ENCODE measurements around the gene PRM2. TPM values are rescaled to one million over a fixed set of nuclear protein-coding genes. Genes with fewer than 3 reads are reported as not detected.

Gene PRM2
- polyA plus RNA-seq, 1 of the 3 experiments (the other 2 are of a cell fraction): not detected

DNA sequence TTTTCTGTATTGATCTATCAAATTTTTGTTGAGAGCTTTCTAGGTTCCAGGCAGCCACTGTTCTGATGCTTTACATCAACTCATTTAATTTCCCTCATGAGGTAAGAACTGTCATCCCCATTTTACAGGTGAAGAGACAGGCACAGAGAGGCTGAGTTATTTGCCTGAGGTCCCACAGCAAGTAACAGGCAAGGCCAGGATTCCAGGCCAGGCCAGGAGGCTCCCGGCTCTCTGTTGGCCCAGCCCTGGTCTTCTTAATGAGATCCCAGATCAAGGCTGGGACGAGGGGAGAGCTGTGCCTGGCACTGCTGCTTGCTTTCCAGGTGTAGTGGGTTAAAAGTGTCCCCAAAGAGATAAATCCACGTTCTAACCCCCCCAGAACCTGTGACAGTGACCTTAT lies 46.5 kb upstream of the PRM2 start:
- 69% methylated on average over 3 of the region's 3 CpGs for WGBS (ENCODE audit: low lambda C conversion rate)

GRCh38 chr16:11321662-11322061 lies 45.4 kb upstream of the PRM2 start:
- POLR2A ChIA-PET: no interaction called here
- 53% methylated on average over 5 of the region's 5 CpGs for WGBS (ENCODE audit: low lambda C conversion rate)
- peaks cover 0 to 3% of the 10 kb centered on the region in 2 experiments; a peak in 1 of 4 replicates for H3K4me1 ChIP-seq (ENCODE audit: control insufficient read depth in 1 of 2, insufficient read depth in 2 of 2, low read depth in 1 of 2, low read length in 1 of 2)
- peaks cover 4% of the 10 kb centered on the region for H3F3A ChIP-seq (replicated peaks; ENCODE audit: insufficient read depth)
- H3K9me2 ChIP-seq: no peaks in the 10 kb centered on the region
- H3K4me2 ChIP-seq: no peak overlapping the region
- H3K27me3 ChIP-seq (ENCODE audit: insufficient read depth): no peaks in the 10 kb centered on the region
- no peak for TF ChIP-seq NRF1 (IDR thresholded peaks at IDR 0.05; ENCODE audit: low read depth, low read length)
- TF ChIP-seq MEF2A (IDR thresholded peaks at IDR 0.05; ENCODE audit: borderline replicate concordance, low read depth): no peak
- no peak for TF ChIP-seq ELF1 (IDR thresholded peaks at IDR 0.05)
- no peak for TF ChIP-seq REST (IDR thresholded peaks at IDR 0.05; ENCODE audit: low read depth, low read length)
- no peak for TF ChIP-seq FOXJ3 (CRISPR knock-in tag; IDR thresholded peaks at IDR 0.05)
- TF ChIP-seq NFIC (IDR thresholded peaks at IDR 0.05; ENCODE audit: borderline replicate concordance): no peak
- no peak for TF ChIP-seq TAF1 (IDR thresholded peaks at IDR 0.05; ENCODE audit: borderline replicate concordance, low read depth, low read length)
- no peak for TF ChIP-seq RAD21 (IDR thresholded peaks at IDR 0.05; ENCODE audit: low read length)
- TF ChIP-seq ZBTB33 (IDR thresholded peaks at IDR 0.05; ENCODE audit: borderline replicate concordance, low read depth): no peak
- no peak for TF ChIP-seq FOSL2 (IDR thresholded peaks at IDR 0.05; ENCODE audit: borderline replicate concordance, low read depth)
- TF ChIP-seq TCF12 (IDR thresholded peaks at IDR 0.05): no peak
- no peak for TF ChIP-seq SMC3 (IDR thresholded peaks at IDR 0.05; ENCODE audit: low read depth, low read length)
- TF ChIP-seq RXRA (IDR thresholded peaks at IDR 0.05; ENCODE audit: borderline replicate concordance, low read depth): no peak
- no peaks in the 10 kb centered on the region for H3K79me2 ChIP-seq (ENCODE audit: insufficient read depth)
- no peak overlapping the region for H3K27ac ChIP-seq (ENCODE audit: low read depth in 2 of 2, low read length in 1 of 2)
- H4K20me1 ChIP-seq (ENCODE audit: insufficient read depth): no peaks in the 10 kb centered on the region
- no peak overlapping the region for H3K4me3 ChIP-seq (ENCODE audit: low read depth in 2 of 2, low read length in 1 of 2)
- no peak overlapping the region for H2AFZ ChIP-seq (ENCODE audit: low read depth)
- H3K9me3 ChIP-seq: no peaks in the 10 kb centered on the region
- DNase-seq: no peak
- CTCF ChIA-PET: no interaction called here
- no peak overlapping the region for H3K9ac ChIP-seq
- H3K36me3 ChIP-seq (replicated peaks in 1 of 2; ENCODE audit: control insufficient read depth in 1 of 2, insufficient read depth in 2 of 2, low read length in 1 of 2): no peaks in the 10 kb centered on the region

More for the DNA sequence above, 46.5 kb upstream of the PRM2 start:
- Histone ChIP-seq H3K27me3 (ENCODE audit: insufficient read depth) (no peaks in the 10 kb centered on the region), H4K20me1 (ENCODE audit: insufficient read depth) (no peaks in the 10 kb centered on the region), H3K4me2 (no peak overlapping the region), H3K4me1 (ENCODE audit: control insufficient read depth in 1 of 2, insufficient read depth in 2 of 2, low read depth in 1 of 2, low read length in 1 of 2) (peaks cover 0 to 3% of the 10 kb centered on the region in 2 experiments; a peak in 1 of 4 replicates), H3K27ac (ENCODE audit: low read depth in 2 of 2, low read length in 1 of 2) (no peak overlapping the region), H3K4me3 (ENCODE audit: low read depth in 2 of 2, low read length in 1 of 2) (no peak overlapping the region), H3F3A (replicated peaks; ENCODE audit: insufficient read depth) (peaks cover 4% of the 10 kb centered on the region), H3K79me2 (ENCODE audit: insufficient read depth) (no peaks in the 10 kb centered on the region), H2AFZ (ENCODE audit: low read depth) (no peak overlapping the region), H3K9ac (no peak overlapping the region), H3K36me3 (replicated peaks in 1 of 2; ENCODE audit: control insufficient read depth in 1 of 2, insufficient read depth in 2 of 2, low read length in 1 of 2) (no peaks in the 10 kb centered on the region), H3K9me3 (no peaks in the 10 kb centered on the region), H3K9me2 (no peaks in the 10 kb centered on the region)
- ChIA-PET CTCF (no interaction called here), POLR2A (no interaction called here)
- no peak for DNase-seq
- TF ChIP-seq RCOR1 (IDR thresholded peaks at IDR 0.05; ENCODE audit: low read length) (no peak), JUND (IDR thresholded peaks at IDR 0.05) (no peak), TAF1 (IDR thresholded peaks at IDR 0.05; ENCODE audit: borderline replicate concordance, low read depth, low read length) (no peak), RXRA (IDR thresholded peaks at IDR 0.05; ENCODE audit: borderline replicate concordance, low read depth) (no peak), FOXJ3 (CRISPR knock-in tag; IDR thresholded peaks at IDR 0.05) (no peak), FOXM1 (IDR thresholded peaks at IDR 0.05; ENCODE audit: low read depth) (no peak), YY1 (IDR thresholded peaks at IDR 0.05; ENCODE audit: low read depth) (no peak), NFIC (IDR thresholded peaks at IDR 0.05; ENCODE audit: borderline replicate concordance) (no peak)

Data from SK-N-SH (cell line).